HCT116 (cell line): ENCODE data around the gene PANK3. TPM values are rescaled to one million over a fixed set of nuclear protein-coding genes. Genes with fewer than 3 reads are reported as not detected.

ENCODE experiments used
- ATAC-seq: fragments of 200-7000 bp; cut with Tn5 transposase; 2 replicates; pipeline ENCODE4 v1.9.1; 2020; ENCODE audit warnings: mild to moderate bottlenecking, moderate library complexity
- BruUV-seq: library from RNA; stranded (reverse); fragments of 400-500 nt; replicated peaks from 2 replicates; lab custom pipeline; 2021; lab: Mats Ljungman, UMichigan
- CTCF ChIA-PET: fragments of 300-600 bp; sonication (Branson Sonifier 250); formaldehyde crosslinking; loops from one replicate; lab custom pipeline; 2021; ENCODE audit warnings: antibody characterized with exemption; lab: Charles Lee
- POLR2A ChIA-PET: fragments of 300-600, 350-600 bp; sonication (Branson Sonifier 250); formaldehyde crosslinking; loops from one replicate; lab custom pipeline; 2021; ENCODE audit warnings: antibody characterized with exemption; lab: Charles Lee
- RAD21 ChIA-PET, 2 experiments: fragments of 300-600 bp; sonication (Branson Sonifier 250); formaldehyde crosslinking; loops; one replicate each; lab custom pipeline; 2023; ENCODE audit warnings: low total read pairs in 2 of 2; ENCODE audit not compliant: uncharacterized antibody in 2 of 2, unreplicated experiment in 2 of 2, low non-redundant PET in 1 of 2; lab: Charles Lee
- DNase-seq: peaks from one replicate; pipeline ENCODE4 v3.0.0-alpha.2; 2010; ENCODE audit warnings: low read depth, low spot score
- H2AFZ ChIP-seq: fragments of 200-600 bp; shearing (Covaris generic), sonication (generic); 2 replicates; pipeline ENCODE4 v1.6.1; 2017; ENCODE audit warnings: low read depth, mixed run types, mixed read lengths, antibody characterized with exemption, low read length; ENCODE audit not compliant: poor library complexity, severe bottlenecking
- H3K27ac ChIP-seq: 2 replicates; pipeline ENCODE4 v1.5.1; 2012; ENCODE audit warnings: low read depth, low read length
- H3K27me3 ChIP-seq: fragments of 200-600 bp; sonication (generic); 2 replicates; pipeline ENCODE4 v1.6.1; 2016; ENCODE audit warnings: mixed run types, low read length, mixed read lengths; ENCODE audit not compliant: insufficient read depth
- H3K36me3 ChIP-seq, 2 experiments: fragments of 200-500 bp in 1 of 2; fragments of 200-600 bp in 1 of 2; sonication (Bioruptor generic) in 1 of 2; sonication (generic) in 1 of 2; 2 replicates each; pipeline versions ENCODE4 v1.5.1 to v1.6.1; 2014 to 2016; ENCODE audit warnings: low read length in 2 of 2, inconsistent platforms in 1 of 2, mixed read lengths in 1 of 2, mixed run types in 1 of 2; ENCODE audit not compliant: insufficient read depth in 2 of 2, control insufficient read depth in 1 of 2
- H3K4me1 ChIP-seq, 2 experiments: fragments of 200-600 bp in 1 of 2; sonication (generic) in 1 of 2; 2 replicates each; pipeline versions ENCODE4 v1.5.1 to v1.6.1; 2012 to 2017; ENCODE audit warnings: low read length in 2 of 2, inconsistent platforms in 1 of 2, mild to moderate bottlenecking in 1 of 2, mixed read lengths in 1 of 2, mixed run types in 1 of 2, moderate library complexity in 1 of 2; ENCODE audit not compliant: insufficient read depth in 2 of 2, control insufficient read depth in 1 of 2
- H3K4me2 ChIP-seq: fragments of 200-600 bp; sonication (generic); 2 replicates; pipeline ENCODE4 v1.6.1; 2017; ENCODE audit warnings: mixed run types, low read length, mixed read lengths
- H3K4me3 ChIP-seq, 2 experiments: fragments of 200-600 bp in 1 of 2; sonication (generic) in 1 of 2; replicated peaks in 1 of 2; 2 replicates each; pipeline ENCODE4 v1.5.1; 2011 to 2016; ENCODE audit warnings: low read length in 2 of 2, control low read depth in 1 of 2, low read depth in 1 of 2, mild to moderate bottlenecking in 1 of 2, mixed read lengths in 1 of 2, mixed run types in 1 of 2
- H3K79me2 ChIP-seq: fragments of 200-600 bp; sonication (generic); 2 replicates; pipeline ENCODE4 v1.6.1; 2017; ENCODE audit warnings: mild to moderate bottlenecking, mixed run types, low read length, moderate library complexity, mixed read lengths; ENCODE audit not compliant: insufficient read depth
- H3K9ac ChIP-seq: fragments of 200-600 bp; sonication (generic); 2 replicates; pipeline ENCODE4 v1.6.1; 2016; ENCODE audit warnings: low read length, mixed read lengths
- H3K9me2 ChIP-seq: fragments of 200-600 bp; sonication (generic), shearing (Covaris generic); 2 replicates; pipeline ENCODE4 v1.6.1; 2017; ENCODE audit warnings: mixed run types, mild to moderate bottlenecking, moderate library complexity; ENCODE audit not compliant: insufficient read depth
- H3K9me3 ChIP-seq, 2 experiments: fragments of 200-500 bp in 1 of 2; fragments of 200-600 bp in 1 of 2; sonication (Bioruptor generic) in 1 of 2; sonication (generic) in 1 of 2; 2 replicates each; pipeline ENCODE4 v1.6.1; 2014 to 2017; ENCODE audit warnings: low read length in 2 of 2, mixed read lengths in 2 of 2, inconsistent platforms in 1 of 2, low read depth in 1 of 2, mild to moderate bottlenecking in 1 of 2, mixed run types in 1 of 2, moderate library complexity in 1 of 2; ENCODE audit not compliant: control insufficient read depth in 1 of 2, insufficient read depth in 1 of 2
- H4K20me1 ChIP-seq: fragments of 200-600 bp; sonication (generic), shearing (Covaris generic); 2 replicates; pipeline ENCODE4 v1.6.1; 2017; ENCODE audit warnings: mixed run types, mild to moderate bottlenecking, moderate library complexity; ENCODE audit not compliant: insufficient read depth
- ELF1 ChIP-seq: IDR thresholded peaks from 2 replicates; pipeline ENCODE4 v1.6.1; 2012; ENCODE audit warnings: low read depth, borderline replicate concordance
- JUND ChIP-seq: IDR thresholded peaks from 2 replicates; pipeline ENCODE4 v1.6.1; 2012
- YY1 ChIP-seq: IDR thresholded peaks from 2 replicates; pipeline ENCODE4 v1.6.1; 2011; ENCODE audit warnings: low read length, low read depth, moderate library complexity, mild to moderate bottlenecking; ENCODE audit not compliant: insufficient replicate concordance; ENCODE audit errors: extremely low read depth
- intact Hi-C: fragments of 100-400 bp; cut with micrococcal nuclease; formaldehyde crosslinking; loops from 2 replicates; pipeline ENCODE4 v1.10.0; 2022
- total RNA-seq: library from RNA; stranded (reverse); gene quantifications from one replicate; pipeline ENCODE4 v1.2.1, GENCODE V29; 2021; ENCODE audit not compliant: unreplicated experiment

PANK3 gene
- total RNA-seq, 1 experiment from 2014 or later = 56.5 TPM

DNA sequence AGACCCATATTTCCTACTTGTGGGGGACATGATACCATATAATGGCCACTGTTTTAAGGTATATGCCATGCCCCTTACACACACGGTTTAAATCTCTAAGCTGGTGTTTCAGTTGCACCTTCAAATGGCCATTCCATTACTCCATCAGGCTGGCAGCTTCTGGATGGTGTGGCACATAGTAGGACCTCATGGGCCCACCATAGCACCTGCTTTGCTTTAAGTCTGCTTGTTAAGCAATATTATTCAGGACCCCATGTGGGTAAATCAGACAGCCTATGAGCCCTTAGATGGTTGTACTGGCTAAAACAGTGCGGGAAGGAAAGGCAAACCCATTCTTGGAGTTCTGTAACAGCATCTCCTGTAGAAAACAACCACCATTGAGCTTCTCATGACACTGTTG is 27.4 kb upstream of the PANK3 start:
- Histone ChIP-seq H3K27me3 (0 out of 2 replicates have a peak, but pooled peaks cover 3% of the 10 kb centered on the region), H3K79me2 (no peaks in the 10 kb centered on the region), H3K9ac (no peak overlapping the region), H3K4me2 (no peak overlapping the region), H2AFZ (no peak overlapping the region), H3K4me1 (peaks cover 3 to 17% of the 10 kb centered on the region in 2 experiments), H3K27ac (no peak overlapping the region), H4K20me1 (no peaks in the 10 kb centered on the region), H3K9me2 (no peaks in the 10 kb centered on the region), H3K36me3 (no peaks in the 10 kb centered on the region), H3K4me3 (no peak overlapping the region), H3K9me3 (no peaks in the 10 kb centered on the region)
- TF ChIP-seq JUND (no peak), ELF1 (no peak)
- ChIA-PET RAD21 (no interaction called here), POLR2A (no interaction called here), CTCF (no interaction called here)
- ATAC-seq (no peak), DNase-seq (no peak)
- no TSS peak for BruUV-seq
- intact Hi-C loops = no loop called here

GRCh38 chr5:168604436-168604835 is 25.3 kb upstream of the PANK3 start:
- POLR2A ChIA-PET = no interaction called here
- TF ChIP-seq JUND (no peak), YY1 (no peak)
- RAD21 ChIA-PET = no interaction called here
- H3K27me3 ChIP-seq = no peaks in the 10 kb centered on the region
- intact Hi-C loops = no loop called here
- DNase-seq (no peak), ATAC-seq (no peak)
- H4K20me1 ChIP-seq = no peaks in the 10 kb centered on the region
- H3K79me2 ChIP-seq = no peaks in the 10 kb centered on the region
- no peak overlapping the region for H3K9ac ChIP-seq
- peaks cover 3 to 9% of the 10 kb centered on the region in 2 experiments for H3K4me1 ChIP-seq
- BruUV-seq = no TSS peak
- H3K9me3 ChIP-seq = no peaks in the 10 kb centered on the region
- no peak overlapping the region for H3K4me3 ChIP-seq
- H3K36me3 ChIP-seq = no peaks in the 10 kb centered on the region
- no peak overlapping the region for H3K27ac ChIP-seq
- no peak overlapping the region for H2AFZ ChIP-seq
- H3K4me2 ChIP-seq = no peak overlapping the region
- CTCF ChIA-PET = no interaction called here
- H3K9me2 ChIP-seq = no peaks in the 10 kb centered on the region
